GM19467 (cell line): ENCODE results near the gene CPXM2.

Source experiments
- ATAC-seq: cut with Tn5 transposase; IDR thresholded peaks from one replicate; pipeline ENCODE4 v1.9.1; 2021; ENCODE audit warnings: mild to moderate bottlenecking, moderate library complexity; ENCODE audit not compliant: unreplicated experiment

The CPXM2 gene

DNA sequence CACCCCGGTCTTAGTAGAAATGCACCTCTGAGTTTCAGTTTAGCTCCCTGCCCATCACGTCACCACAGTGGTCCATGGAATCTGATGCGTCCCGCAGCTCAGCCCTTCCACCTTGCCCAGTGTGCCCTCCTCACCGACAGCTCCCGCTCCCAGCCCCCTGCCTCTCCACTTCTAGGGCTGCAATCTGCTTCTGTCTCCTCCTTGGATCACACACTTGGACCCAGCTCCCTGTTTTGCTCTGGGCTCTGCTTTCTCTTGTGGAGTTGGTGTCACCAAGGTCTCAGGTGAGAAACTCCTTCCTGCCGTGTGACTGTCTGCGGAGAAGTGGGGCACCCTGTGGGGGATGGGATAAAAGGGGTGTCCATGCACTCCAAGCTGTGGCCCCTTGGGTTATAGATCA, 187.5 kb downstream of the CPXM2 start:
- no peak for ATAC-seq

DNA sequence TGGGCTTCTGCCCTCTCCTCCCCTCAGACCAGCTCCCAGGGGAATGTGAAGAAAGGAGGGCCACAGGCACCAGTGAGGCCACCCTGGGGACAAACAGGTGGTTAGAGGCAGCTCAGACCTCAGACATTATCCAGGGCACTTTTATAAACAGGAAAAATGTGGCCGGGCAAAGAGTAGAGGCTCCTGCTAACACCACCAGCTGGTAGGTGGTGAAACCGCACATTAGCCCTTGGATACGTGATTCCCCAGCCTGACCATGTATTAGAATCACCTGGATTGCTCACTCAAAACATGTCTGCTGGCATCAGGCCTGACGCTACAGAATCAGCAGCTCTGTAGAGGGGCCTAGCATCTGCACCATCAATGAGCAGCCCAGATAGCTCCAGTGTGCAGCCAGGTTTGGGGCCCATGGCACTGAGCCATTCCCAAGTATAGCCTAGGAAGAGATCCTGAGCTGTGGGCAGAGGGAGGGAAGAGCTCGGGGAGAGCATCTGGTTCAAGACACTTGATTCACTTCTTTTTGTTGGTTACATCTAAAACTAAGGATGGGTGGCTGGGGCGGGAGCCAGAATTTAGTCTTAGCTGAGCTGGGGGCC, 188.3 kb downstream of the CPXM2 start:
- no peak for ATAC-seq
